Brain pericyte (primary cell): Measurements from ENCODE around the gene WSCD2.

Experiments used
- DNase-seq: peaks from one replicate; pipeline ENCODE4 v3.0.0-alpha.2; 2012; ENCODE audit warnings: low read depth, low spot score

Gene WSCD2

DNA sequence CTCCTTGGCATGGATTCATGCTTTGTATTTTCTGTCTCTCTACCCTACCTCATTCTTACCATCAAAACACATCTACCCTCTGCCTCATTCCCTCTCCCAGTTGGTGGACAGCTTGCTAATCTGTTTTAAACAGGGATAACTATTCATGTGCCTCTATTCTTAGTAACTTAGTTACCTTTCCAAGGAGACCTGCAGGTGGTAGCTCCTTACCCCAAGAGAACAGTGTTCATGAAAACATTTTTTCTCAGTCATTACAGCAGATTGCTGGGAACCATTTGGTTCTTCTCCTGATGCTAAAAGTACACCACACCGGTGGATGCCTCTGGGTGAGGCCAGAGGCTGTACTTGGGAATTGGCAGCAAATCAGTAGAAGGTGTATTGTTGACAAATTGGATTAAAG is 137.0 kb downstream of the WSCD2 start:
- no peak for DNase-seq

DNA sequence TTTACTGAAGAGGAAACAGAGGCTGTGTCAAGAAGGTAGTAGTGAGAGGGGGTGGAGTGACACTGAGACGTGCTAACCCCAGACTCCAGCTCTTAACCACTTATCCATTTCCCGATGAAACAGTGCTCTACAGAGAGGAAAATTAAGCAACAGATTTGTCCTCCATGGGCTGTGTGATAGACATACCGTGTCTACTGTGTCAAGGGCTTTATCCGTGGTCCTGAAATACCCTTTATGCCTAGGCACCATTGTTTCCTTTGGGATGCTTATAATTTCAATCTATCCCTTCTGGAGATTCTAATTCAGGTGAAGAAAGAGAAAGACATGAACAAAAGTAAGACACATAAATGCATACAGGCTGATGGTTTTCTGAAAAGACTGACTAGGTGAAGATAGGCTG is 138.4 kb downstream of the WSCD2 start:
- DNase-seq = no peak

DNA sequence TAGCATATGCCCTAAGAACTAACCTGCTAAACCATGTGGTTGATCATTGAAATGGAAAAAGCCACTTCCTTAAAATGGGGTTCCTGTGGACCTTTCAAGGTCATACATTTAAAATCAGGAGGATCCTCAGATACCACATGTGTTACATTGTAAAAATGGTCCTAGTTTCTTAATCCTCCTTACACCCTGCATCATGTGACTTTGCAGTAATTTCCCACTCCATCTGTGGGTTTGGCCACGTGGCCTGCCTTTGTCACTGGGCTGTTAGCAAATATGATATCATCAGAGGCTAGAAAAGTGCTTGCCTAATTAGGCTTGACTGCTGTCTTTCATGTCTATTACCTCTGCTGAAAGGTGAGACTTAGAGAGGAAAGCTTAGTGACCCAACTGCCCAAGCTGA is 139.3 kb downstream of the WSCD2 start:
- no peak for DNase-seq

DNA sequence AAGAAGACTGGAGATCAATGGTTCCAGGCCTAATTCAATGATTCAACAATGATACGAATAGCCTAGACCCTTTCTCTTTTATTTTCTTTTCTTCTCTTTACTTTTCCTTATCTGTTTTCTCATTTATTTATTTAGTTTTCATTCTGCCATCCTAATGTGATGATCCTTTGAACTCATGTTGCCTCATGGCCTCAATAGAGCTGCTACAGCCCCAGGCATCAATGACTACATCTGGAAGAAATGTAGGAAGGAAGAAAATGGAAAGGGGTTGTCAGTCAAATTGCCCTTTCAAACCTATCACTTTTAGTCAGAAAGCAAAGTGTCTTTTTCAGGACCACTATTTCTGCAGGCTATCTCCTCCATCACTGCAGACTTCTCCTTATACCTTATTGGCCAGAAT is 140.1 kb downstream of the WSCD2 start:
- no peak for DNase-seq

DNA sequence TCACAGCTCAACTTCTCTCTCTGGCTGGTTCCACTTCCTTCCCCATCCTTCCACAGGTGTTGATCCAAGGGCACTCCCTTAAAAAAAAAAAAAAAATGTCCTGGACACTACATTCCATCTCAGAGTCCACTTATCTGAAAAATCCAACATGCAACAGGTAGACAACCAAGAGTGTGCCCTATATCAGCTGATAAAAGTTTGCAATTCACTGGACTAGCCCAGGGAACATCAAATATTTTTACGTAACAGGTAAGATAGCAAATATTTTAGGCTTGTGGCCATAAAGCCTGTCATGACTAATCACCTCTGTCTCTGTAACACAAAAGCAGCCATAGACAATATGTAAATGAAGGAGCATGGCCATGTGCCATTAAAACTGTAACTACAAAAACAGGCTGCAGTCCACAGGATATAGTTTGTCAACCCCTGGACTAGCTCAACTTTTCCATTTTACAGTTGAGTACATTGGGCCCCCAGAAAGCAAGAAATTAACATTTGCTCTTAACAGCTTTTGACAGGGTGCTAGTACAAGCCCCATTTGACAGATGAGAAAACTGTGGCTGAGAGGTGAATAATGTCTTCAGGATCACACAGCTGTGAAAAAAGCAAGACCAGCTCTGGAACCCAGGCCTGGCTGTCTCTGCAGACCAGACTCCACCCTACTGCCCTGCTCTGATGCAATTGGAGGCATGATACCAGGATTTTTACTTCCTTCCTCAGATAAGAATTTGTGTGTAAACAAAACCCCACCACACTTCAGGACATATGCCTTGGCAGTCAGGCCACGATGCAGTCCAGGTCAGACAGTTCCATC is 141.2 kb downstream of the WSCD2 start:
- no peak for DNase-seq

DNA sequence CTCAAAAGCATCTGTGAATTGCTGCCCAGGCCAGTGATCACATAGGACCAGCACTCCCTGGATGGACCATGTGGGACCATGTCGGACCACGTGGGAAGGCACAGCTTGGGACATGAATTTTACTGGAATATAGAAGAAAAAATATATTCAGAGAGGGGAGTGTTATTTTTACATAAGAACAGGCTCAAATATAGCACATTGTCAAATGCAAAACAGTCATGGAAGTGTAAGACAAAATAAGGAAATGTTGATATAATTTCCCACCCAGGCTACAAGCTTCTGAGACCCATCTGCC is 141.7 kb downstream of the WSCD2 start:
- no peak for DNase-seq

DNA sequence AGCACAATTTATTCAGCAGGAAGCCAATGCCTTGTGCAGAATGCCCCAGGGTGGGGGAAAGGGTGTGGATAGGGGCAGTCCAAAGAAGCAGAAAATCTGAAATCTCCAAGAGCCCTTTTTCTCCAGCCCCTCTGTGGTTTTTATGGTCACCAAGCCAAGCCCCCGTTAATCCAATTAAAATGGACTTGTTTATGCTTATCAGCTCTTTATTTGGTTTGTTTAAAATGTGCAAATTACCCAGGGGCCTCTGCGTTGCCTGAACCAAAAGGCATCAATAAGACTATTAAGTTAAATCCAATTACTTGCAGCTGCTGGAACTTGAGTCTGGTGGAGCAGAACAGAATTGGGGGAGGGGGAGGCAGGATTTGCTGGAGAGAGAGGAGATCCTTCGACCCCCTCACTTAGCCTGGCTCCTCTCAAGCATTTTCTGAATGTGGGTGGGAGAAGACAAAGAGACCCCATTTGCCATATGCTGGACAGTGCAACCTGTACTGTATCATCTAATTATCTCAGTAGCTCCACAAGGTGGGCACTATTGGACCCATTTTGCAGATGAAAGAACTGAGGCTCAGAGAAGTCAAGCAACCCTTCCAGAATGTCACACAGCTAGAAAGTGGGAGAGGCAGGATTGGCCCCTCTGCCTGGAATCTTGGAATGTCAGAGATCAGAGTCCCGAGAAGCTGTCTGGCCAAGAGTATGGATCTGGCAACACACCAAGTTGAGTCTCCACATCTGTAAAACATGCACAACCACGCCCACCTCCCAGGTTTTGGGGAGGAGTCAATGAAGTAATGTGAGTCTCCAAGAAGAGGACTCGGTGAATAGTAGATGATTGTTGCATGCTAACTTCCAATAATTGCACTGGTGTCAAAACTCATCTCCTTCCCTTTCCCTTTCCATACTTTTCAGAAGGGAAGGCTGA is 143.1 kb downstream of the WSCD2 start:
- no peak for DNase-seq

DNA sequence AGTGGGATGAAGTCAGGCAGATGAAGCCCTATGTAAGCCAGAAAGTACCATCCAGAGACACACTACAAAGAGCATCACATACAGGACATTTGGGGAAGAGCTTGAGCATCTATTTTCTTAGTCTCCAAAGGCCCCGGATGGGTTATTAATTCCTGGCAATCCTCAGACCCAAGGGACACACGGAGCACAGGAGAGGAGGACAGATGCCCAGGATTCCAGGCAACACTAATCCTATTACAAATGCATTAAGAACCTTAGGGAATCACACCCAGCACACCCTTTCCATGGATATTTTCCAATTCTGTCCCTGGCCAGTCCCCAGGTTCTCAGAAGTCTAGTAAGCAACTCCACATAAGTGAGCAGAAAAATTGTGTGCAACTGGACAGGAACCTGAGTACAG is 144.1 kb downstream of the WSCD2 start:
- DNase-seq = no peak

DNA sequence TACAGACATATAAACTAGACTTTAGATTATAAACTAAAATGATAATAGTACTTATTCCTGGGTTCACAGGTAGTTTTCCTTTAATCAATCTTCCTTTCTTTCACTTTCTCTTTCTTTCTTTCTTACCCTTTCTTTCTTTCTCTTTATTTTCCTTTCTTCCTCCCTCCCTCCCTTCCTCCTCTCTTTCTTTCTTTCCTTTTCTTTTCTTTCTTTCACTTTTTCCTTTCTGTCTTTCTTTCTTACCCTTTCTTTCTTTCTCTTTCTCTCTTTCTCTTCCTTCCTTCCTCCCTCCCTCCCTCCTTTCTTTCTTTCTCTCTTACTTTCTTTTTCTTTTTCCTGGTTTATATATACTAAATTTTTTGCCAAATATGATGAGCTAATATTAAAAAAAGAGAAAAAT is 148.5 kb downstream of the WSCD2 start:
- no peak for DNase-seq

DNA sequence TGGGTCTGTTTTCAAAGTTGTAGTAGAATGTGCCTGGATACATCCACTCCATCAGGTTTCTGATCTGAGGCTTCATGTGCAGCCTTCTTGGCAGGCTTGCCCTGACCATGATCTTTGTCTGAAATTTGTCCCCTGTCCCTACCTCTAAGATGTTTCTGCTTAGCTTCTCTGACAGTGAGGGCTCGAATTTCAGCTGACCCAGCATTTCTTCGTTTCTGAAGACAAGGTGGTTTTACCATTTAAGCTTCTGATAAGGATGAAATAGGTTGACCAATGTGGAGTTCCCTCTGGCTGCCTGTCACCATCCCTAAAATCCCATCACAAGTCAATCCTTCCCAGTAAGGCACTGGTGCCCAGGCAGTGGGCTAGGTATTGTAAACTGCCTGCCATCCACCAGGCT is 153.1 kb downstream of the WSCD2 start:
- no peak for DNase-seq

DNA sequence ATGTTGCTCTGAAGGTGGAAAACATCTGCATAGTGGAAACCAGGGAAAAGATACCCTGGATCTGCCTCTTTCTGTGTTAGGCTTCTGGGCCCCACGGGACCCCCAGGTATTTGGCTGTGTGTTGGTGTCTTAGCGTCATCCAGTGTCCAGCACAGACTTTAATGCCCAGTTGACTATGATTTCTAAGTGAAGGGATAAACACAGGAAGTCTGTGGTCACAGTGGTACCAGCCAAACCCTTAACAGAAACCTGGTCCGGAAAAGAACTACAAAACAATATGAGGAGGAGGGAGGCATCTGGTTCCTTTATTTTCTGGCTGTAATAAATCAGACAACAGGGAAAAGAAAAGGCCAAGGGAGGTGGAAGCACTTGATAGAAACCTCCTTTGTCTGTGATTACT is 153.6 kb downstream of the WSCD2 start:
- no peak for DNase-seq

DNA sequence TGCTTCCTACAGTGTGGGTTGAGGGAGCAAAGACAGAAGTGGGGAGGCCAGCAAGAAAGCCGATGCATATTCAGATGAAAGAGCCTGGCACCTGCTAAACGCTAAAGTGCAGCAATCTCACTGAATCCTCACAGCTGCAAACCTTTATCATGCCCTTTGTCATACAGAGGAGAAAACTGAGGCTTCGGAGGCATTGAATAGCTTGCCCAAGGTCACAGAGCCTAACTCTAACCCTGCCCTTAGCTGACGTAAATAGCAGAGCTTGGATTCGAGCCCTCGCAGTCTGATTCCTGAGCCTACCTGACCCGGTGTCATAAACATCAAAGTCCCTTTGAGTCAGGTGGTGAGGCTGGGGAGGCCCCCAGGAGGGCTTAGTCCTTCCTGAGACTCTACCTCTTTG is 155.1 kb downstream of the WSCD2 start:
- DNase-seq = no peak

DNA sequence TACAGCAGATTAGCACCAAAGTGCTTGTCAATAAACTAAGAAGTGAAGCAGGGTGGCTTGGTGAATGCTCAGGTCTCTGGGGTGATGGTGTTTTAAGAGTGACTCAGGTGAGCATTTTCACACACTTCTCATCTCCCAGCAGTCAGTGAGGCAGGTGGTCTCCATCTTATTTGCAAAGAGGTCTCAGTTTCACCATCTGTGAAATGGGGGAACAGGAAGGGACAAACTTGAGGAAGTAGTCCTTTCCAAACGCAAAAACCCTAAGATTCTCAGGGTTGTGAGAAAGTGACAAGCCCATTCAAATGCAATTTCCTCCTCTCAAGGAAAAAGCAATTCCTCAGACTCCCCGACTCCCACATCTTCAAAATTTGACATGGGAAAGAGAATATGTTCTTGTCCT is 155.9 kb downstream of the WSCD2 start:
- DNase-seq = no peak

DNA sequence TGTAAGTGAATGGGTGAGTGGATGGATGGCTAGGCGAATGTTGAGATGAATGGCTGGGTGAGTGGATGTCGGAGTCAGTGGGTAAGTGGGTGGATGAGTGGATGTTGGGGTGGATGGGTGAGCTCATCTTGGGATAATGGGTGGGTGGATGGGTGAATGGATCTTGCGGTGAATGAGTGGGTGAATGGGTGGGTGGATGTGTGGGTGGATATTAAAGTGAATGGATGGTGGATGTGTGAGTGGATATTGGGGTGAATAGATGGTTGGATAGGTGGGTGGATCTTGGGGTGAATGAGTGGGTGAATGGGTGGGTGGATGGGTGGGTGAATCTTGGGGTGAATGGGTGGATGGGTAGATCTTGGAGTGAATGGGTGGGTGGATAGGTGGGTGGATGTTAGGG is 158.1 kb downstream of the WSCD2 start:
- no peak for DNase-seq

DNA sequence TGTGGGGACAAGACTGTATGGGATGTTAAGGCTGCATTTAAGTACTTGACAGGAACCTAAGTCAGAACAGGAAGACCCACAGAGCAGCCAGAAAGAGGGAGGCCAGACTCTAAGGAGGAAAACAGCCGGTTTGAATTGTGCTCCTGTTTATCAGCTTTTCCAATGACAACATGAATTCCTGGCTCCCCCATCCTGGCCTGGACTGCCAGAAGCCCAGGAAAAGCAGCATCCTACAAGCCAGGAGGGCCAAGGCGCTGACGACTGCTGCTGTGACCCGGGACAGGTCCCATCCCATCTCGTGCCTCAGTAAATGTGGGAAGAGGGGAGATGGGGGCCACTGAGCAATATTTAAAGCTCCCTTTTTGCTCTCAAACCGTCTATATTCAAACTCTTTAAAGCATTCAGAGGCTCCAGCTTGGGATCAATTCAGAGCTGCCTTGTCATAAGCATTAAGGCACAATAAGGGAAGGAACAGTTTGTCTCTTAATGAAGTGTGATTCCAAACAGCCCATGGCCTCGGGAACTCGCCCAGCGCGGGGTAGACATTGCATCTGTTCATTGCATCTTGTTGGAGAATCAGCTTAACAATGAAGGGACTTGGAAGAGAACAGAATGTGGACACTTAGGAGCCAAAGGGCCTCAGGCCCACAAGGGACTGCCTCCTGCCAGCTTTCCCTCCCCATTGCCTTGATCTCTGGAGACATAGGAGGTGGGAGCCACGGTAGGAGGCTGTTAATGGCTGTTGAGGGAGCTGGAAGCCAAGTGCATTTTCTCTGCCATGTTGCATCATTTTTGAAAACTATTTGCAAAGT is 160.5 kb downstream of the WSCD2 start:
- DNase-seq = no peak

DNA sequence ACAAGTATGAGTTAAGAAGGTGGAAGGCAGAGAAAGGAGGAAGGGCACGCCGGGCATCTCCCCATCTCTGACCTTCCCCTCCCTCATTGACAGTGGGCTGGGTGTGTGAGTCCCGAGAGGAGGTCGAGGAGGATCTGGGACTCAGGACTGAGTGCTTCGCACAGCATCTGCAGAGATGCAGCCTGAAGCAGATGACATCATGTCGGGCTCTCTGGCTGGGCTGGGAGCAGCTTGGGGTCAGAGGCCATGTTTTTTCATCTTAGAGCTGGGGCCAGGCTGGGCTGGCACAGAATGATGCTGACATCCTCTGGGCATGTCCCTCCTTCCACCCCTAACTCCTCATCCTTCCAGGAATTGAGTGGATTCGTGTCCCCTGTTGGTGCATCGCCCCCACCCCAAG is 166.6 kb downstream of the WSCD2 start:
- DNase-seq = no peak

DNA sequence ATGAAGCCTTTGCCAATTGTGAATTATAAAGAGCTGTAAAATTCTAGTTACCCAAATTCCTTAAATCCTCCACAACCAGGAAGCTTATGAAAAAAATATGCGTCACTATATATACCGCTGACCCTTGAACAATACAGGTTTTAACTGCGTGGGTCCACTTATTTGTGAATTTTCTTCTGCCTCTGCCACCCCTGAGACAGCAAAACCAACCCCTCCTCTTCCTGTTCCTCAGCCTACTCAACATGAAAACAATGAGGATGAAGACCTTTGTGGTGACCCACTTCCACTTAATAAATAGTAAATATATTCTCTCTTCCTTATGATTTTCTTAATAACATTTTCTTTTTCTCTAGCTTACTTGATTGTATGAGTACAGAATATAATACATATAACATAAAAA is 167.9 kb downstream of the WSCD2 start:
- no peak for DNase-seq

DNA sequence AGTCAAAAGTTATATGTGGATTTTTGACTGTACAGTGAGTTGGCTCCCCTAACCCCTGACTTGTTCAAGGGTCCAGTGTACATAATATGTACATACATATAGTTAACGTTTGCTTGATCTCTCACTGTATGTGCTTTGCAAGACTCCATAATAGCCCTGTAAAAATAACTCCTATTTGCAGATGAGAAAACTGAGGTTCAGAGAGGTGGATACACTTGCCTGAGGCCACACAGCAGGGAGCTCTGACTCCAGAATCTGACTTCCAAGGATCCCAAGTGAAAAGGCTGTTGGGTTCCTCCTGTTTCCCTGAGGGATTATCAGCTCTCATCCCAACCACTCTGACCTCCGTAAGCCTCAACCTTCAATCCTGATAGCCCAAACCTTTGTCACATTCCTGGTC is 168.3 kb downstream of the WSCD2 start:
- no peak for DNase-seq

DNA sequence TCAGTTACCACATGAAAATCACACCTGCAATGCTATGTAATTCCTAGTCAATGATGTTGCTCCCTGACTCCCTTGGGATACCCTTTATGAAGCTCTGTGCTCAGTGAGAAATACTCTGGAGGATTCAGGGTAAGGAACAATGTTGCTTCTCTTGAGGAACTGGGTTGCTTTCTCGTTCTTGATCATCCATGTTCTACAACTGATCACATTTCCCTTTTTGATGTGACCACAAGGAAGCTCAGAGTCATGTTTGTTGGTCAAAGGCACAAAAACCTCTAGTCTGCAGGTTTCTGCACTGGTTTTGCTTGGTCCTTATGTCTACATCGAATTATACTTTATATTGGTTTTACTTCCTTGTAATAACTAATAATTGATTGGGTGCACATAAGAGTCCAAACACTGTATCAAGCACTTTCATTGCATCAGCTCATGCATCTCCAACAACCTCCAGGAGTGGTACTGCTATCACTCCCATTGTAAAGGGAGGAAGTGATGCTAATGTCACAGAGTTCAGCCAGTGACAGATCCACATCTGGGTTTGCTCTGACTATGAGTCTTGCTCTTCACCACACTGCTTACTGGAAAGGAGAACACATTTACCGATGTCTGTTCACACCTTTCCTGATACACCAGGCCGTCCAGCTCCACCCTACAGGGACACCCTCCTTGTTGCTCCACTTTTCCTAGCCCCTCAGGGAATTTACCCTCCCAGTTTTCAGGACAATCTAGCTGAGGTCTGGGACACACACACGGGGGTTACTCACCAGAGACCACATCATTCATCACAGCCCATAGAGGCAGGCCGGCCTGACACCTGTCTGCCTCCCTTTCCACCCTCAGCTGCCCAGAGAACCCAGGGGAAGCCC is 169.0 kb downstream of the WSCD2 start:
- no peak for DNase-seq

DNA sequence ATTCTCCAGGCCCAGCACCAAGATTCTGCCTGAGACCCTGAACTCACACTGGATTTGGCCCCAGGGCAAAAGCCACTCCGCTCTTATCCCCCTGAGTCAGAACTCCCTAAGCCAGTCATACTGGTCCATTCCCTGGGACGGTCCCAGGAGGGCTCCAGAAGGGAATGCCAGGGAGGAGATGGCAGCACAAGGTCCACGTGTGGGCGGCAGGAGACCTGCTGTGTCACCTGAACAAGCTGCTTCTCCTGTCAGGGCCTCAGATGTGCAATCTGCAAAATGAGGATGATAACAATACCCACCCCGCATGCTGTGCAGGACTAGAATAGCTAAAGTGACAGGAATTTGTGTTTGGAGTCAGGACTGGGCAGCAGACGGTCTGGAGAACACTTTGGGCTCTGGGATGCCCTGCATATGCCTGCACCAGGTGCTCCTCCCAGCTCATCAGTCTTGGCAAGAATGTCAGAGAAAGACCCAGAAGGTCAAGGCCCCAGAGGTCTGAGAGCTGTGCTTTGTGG is 169.7 kb downstream of the WSCD2 start:
- DNase-seq = no peak

DNA sequence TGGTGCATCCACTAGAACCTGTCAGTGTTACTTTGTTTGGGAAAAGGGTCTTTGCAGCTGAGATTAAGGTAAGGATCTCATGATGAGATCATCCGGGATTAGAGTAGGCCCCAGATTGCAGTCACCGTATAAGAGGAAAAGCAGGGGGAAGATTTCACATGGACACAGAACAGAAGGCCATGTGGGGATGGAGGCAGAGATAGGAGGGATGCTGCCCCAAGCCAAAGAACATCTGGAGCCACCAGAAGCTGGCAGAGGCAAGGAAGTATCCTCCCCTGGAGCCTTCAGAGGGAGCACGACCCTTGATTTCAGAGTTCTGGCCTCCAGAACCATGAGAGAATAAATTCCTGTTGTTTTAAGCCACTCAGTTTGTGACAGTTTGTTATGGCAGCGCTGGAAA is 170.4 kb downstream of the WSCD2 start:
- DNase-seq = no peak
